RWPE2 (cell line): ENCODE measurements around the gene LOC128125822.
"Not testable (repeated sequence)": the region's sequence is repeated elsewhere in the genome, so short reads cannot be mapped to it uniquely, and the experiment has no call there.

Experiments used
- ATAC-seq: fragments of 200-7000 bp; cut with Tn5 transposase; 3 replicates; pipeline ENCODE4 v1.9.1; 2021; ENCODE audit warnings: low read depth
- DNase-seq: peaks from one replicate; pipeline ENCODE4 v3.0.0-alpha.2; 2020; ENCODE audit warnings: low spot score
- H3K27ac ChIP-seq: fragments of 450-650 bp; 2 replicates; pipeline ENCODE4 v1.5.1; 2017; ENCODE audit warnings: mild to moderate bottlenecking; ENCODE audit not compliant: poor library complexity, severe bottlenecking
- H3K27me3 ChIP-seq: fragments of 250-450 bp; sonication (Bioruptor Pico); 2 replicates; pipeline ENCODE4 v1.5.1; 2021; ENCODE audit warnings: mild to moderate bottlenecking, moderate library complexity; ENCODE audit not compliant: insufficient read depth, poor library complexity, severe bottlenecking
- H3K36me3 ChIP-seq: fragments of 250-450 bp; sonication (Bioruptor Pico); 2 replicates; pipeline ENCODE4 v1.5.1; 2020; ENCODE audit warnings: low read depth, mild to moderate bottlenecking, moderate library complexity
- H3K4me1 ChIP-seq: fragments of 250-450 bp; sonication (Bioruptor Pico); 2 replicates; pipeline ENCODE4 v1.5.1; 2021; ENCODE audit warnings: mild to moderate bottlenecking, moderate library complexity; ENCODE audit not compliant: insufficient read depth, poor library complexity, severe bottlenecking
- H3K4me3 ChIP-seq: fragments of 250-450 bp; sonication (Bioruptor Pico); 2 replicates; pipeline ENCODE4 v1.5.1; 2021; ENCODE audit warnings: mild to moderate bottlenecking, moderate library complexity; ENCODE audit not compliant: severe bottlenecking
- H3K9me3 ChIP-seq: fragments of 250-450 bp; sonication (Bioruptor Pico); 2 replicates; pipeline ENCODE4 v1.5.1; 2021; ENCODE audit warnings: mild to moderate bottlenecking, moderate library complexity; ENCODE audit not compliant: severe bottlenecking
- CTCF ChIP-seq: fragments of 450-650 bp; IDR thresholded peaks from one replicate; pipeline ENCODE4 v1.5.1; 2017; ENCODE audit warnings: mild to moderate bottlenecking, moderate library complexity; ENCODE audit not compliant: poor library complexity, severe bottlenecking

Gene LOC128125822

GRCh38 chr6:63572044-63572746 is at the start of gene LOC128125822, which contains the start of gene PTP4A1:
TSS of gene LOC128125822 (plus strand) at chr6:63572480.
TSS of gene PTP4A1 (plus strand) at chr6:63572480. CDS start at chr6:63576881, 4,401 bp downstream.
- ATAC-seq: peak; percentile 76
- Histone ChIP-seq H3K4me1 (peaks cover 25% of the 10 kb centered on the region), H3K27ac (peak within 1 kb of the TSS; percentile 97), H3K9me3 (no peaks in the 10 kb centered on the region), H3K36me3 (peaks cover 48% of the 10 kb centered on the region), H3K4me3 (peak within 1 kb of the TSS; percentile 76), H3K27me3 (no peaks in the 10 kb centered on the region)
- no peak for TF ChIP-seq CTCF
- DNase-seq: peak; percentile 95

- ATAC-seq, H3K4me3 ChIP-seq, H3K9me3 ChIP-seq, H3K27ac ChIP-seq, H3K27me3 ChIP-seq, DNase-seq, H3K36me3 ChIP-seq: not testable (repeated sequence)
- H3K4me1 ChIP-seq: peaks cover 24% of the 10 kb centered on the region
Observed at GRCh38 chr6:63522911-63523287, 49.4 kb upstream of the LOC128125822 start.

- no peaks in the 10 kb centered on the region for H3K36me3 ChIP-seq
- no peak overlapping the region for H3K4me3 ChIP-seq
- no peak for DNase-seq
- no peaks in the 10 kb centered on the region for H3K27me3 ChIP-seq
- TF ChIP-seq CTCF: no peak
- no peak for ATAC-seq
- H3K4me1 ChIP-seq: peaks cover 31% of the 10 kb centered on the region
- no peaks in the 10 kb centered on the region for H3K9me3 ChIP-seq
- H3K27ac ChIP-seq: no peak overlapping the region
Observed at GRCh38 chr6:63523630-63524029, 48.6 kb upstream of the LOC128125822 start.

- Histone ChIP-seq H3K4me1 (peaks cover 36% of the 10 kb centered on the region), H3K9me3 (no peaks in the 10 kb centered on the region), H3K36me3 (no peaks in the 10 kb centered on the region), H3K27ac (no peak overlapping the region), H3K27me3 (no peaks in the 10 kb centered on the region), H3K4me3 (no peak overlapping the region)
- ATAC-seq (no peak), DNase-seq (no peak)
- no peak for TF ChIP-seq CTCF
Observed at GRCh38 chr6:63525186-63525878, 46.9 kb upstream of the LOC128125822 start.

GRCh38 chr6:63526931-63527330 is 45.3 kb upstream of the LOC128125822 start:
- no peak for TF ChIP-seq CTCF
- ATAC-seq: no peak
- no peaks in the 10 kb centered on the region for H3K27me3 ChIP-seq

More at GRCh38 chr6:63526931-63527330, 45.3 kb upstream of the LOC128125822 start:
- Histone ChIP-seq H3K4me1 (peaks cover 43% of the 10 kb centered on the region), H3K36me3 (peaks cover 2% of the 10 kb centered on the region; the same call in 1 of the 2 replicates), H3K4me3 (no peak overlapping the region), H3K27ac (peak overlapping the region; percentile 90), H3K9me3 (no peaks in the 10 kb centered on the region)
- DNase-seq: no peak
